Esophagus squamous epithelium (tissue), 4 donors: ENCODE data around the gene MAML3.

ENCODE experiments used
- POLR2A ChIP-seq, 4 donors: fragments of 450-650 bp; IDR thresholded peaks; one replicate each; pipeline ENCODE4 v1.6.1; 2017; ENCODE audit warnings: antibody characterized with exemption in 4 of 4, mild to moderate bottlenecking in 4 of 4, moderate library complexity in 3 of 4
- TF ChIP-seq, protein P1 (sequence below), 6 experiments: fragments of 450-650 bp in 4 of 6; fragments of 200-600 bp in 2 of 6; sonication (generic) in 2 of 6; IDR thresholded peaks; one replicate each; pipeline ENCODE4 v1.5.1; 2016 to 2019; ENCODE audit warnings: antibody characterized with exemption in 6 of 6, mild to moderate bottlenecking in 4 of 6, moderate library complexity in 4 of 6

DNA sequence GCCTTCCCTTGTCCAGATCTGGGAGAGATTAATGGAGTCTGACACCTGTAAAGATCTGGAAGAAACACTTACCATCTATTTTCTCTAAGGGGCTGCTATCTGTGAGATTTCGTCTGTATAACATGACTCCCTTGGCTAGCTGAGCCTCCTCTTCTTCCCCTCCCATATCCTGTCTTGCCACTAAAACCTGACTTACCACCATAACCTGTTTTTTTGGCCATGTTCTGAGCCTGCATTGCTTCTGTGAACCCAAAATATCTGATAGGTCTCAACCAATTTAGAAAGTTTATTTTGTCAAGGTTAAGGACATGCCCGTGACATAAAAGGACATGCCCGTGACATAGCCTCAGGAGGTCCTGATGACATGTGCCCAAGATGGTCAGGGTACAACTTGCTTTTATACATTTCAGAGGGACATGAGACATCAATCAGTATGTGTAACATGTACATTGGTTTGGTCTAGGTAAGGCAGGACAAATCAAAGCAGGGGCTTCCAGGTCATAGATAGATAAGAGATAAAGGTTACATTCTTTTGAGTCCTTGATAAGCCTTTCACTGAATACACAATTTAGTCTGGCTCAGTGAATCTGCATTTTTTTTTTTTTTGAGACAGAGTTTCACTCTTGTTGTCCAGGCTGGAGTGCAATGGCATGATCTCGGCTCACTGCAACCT, 476.9 kb downstream of the MAML3 start:
- TF ChIP-seq, protein P1, sequence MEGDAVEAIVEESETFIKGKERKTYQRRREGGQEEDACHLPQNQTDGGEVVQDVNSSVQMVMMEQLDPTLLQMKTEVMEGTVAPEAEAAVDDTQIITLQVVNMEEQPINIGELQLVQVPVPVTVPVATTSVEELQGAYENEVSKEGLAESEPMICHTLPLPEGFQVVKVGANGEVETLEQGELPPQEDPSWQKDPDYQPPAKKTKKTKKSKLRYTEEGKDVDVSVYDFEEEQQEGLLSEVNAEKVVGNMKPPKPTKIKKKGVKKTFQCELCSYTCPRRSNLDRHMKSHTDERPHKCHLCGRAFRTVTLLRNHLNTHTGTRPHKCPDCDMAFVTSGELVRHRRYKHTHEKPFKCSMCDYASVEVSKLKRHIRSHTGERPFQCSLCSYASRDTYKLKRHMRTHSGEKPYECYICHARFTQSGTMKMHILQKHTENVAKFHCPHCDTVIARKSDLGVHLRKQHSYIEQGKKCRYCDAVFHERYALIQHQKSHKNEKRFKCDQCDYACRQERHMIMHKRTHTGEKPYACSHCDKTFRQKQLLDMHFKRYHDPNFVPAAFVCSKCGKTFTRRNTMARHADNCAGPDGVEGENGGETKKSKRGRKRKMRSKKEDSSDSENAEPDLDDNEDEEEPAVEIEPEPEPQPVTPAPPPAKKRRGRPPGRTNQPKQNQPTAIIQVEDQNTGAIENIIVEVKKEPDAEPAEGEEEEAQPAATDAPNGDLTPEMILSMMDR (IDR thresholded peaks at IDR 0.05): no peak
- no peak for TF ChIP-seq POLR2A (IDR thresholded peaks at IDR 0.05)
